ENCODE measurements around the gene PARD3B.

PARD3B gene

GRCh38 chr2:204586444-204587180 lies 41.3 kb downstream of the PARD3B start:
- TF ChIP-seq, protein P1, sequence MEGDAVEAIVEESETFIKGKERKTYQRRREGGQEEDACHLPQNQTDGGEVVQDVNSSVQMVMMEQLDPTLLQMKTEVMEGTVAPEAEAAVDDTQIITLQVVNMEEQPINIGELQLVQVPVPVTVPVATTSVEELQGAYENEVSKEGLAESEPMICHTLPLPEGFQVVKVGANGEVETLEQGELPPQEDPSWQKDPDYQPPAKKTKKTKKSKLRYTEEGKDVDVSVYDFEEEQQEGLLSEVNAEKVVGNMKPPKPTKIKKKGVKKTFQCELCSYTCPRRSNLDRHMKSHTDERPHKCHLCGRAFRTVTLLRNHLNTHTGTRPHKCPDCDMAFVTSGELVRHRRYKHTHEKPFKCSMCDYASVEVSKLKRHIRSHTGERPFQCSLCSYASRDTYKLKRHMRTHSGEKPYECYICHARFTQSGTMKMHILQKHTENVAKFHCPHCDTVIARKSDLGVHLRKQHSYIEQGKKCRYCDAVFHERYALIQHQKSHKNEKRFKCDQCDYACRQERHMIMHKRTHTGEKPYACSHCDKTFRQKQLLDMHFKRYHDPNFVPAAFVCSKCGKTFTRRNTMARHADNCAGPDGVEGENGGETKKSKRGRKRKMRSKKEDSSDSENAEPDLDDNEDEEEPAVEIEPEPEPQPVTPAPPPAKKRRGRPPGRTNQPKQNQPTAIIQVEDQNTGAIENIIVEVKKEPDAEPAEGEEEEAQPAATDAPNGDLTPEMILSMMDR (IDR thresholded peaks at IDR 0.05) = no peak
- Histone ChIP-seq H3K27me3 (no peaks in the 10 kb centered on the region), H3K4me1 (ENCODE audit: control insufficient read depth in 1 of 2, insufficient read depth in 1 of 2, low read depth in 1 of 2, low read length in 1 of 2) (no peaks in the 10 kb centered on the region), H3K4me3 (ENCODE audit: low read depth in 1 of 2, low read length in 1 of 2) (no peak overlapping the region), H3K9me3 (no peaks in the 10 kb centered on the region), H3K36me3 (no peaks in the 10 kb centered on the region), H3K27ac (no peak overlapping the region)

GRCh38 chr2:204590063-204590462 lies 44.8 kb downstream of the PARD3B start:
- H3K27me3 ChIP-seq = no peaks in the 10 kb centered on the region
- H3K4me1 ChIP-seq (ENCODE audit: control insufficient read depth in 1 of 2, insufficient read depth in 1 of 2, low read depth in 1 of 2, low read length in 1 of 2) = no peaks in the 10 kb centered on the region
- no peak overlapping the region for H3K27ac ChIP-seq
- no peaks in the 10 kb centered on the region for H3K36me3 ChIP-seq
- H3K4me3 ChIP-seq (ENCODE audit: low read depth in 1 of 2, low read length in 1 of 2) = no peak overlapping the region
- H3K9me3 ChIP-seq = no peaks in the 10 kb centered on the region
- TF ChIP-seq, protein P1 (IDR thresholded peaks at IDR 0.05) = no peak

- no peak overlapping the region for H3K4me3 ChIP-seq (ENCODE audit: low read depth in 1 of 2, low read length in 1 of 2)
- TF ChIP-seq, protein P1 (IDR thresholded peaks at IDR 0.05) = no peak
- no peaks in the 10 kb centered on the region for H3K9me3 ChIP-seq
- no peaks in the 10 kb centered on the region for H3K27me3 ChIP-seq
- H3K27ac ChIP-seq = no peak overlapping the region
- H3K4me1 ChIP-seq (ENCODE audit: control insufficient read depth in 1 of 2, insufficient read depth in 1 of 2, low read depth in 1 of 2, low read length in 1 of 2) = no peaks in the 10 kb centered on the region
- H3K36me3 ChIP-seq = no peaks in the 10 kb centered on the region
Observed at GRCh38 chr2:204591225-204591624, 46.0 kb downstream of the PARD3B start.

GRCh38 chr2:204604061-204604460 lies 58.8 kb downstream of the PARD3B start:
- Histone ChIP-seq H3K36me3 (no peaks in the 10 kb centered on the region), H3K27ac (no peak overlapping the region), H3K4me1 (ENCODE audit: control insufficient read depth in 1 of 2, insufficient read depth in 1 of 2, low read depth in 1 of 2, low read length in 1 of 2) (no peaks in the 10 kb centered on the region), H3K27me3 (no peaks in the 10 kb centered on the region), H3K4me3 (ENCODE audit: low read depth in 1 of 2, low read length in 1 of 2) (no peak overlapping the region), H3K9me3 (no peaks in the 10 kb centered on the region)
- TF ChIP-seq, protein P1 (IDR thresholded peaks at IDR 0.05) = no peak

- Histone ChIP-seq H3K4me1 (ENCODE audit: control insufficient read depth in 1 of 2, insufficient read depth in 1 of 2, low read depth in 1 of 2, low read length in 1 of 2) (no peaks in the 10 kb centered on the region), H3K27ac (no peak overlapping the region), H3K27me3 (no peaks in the 10 kb centered on the region), H3K4me3 (ENCODE audit: low read depth in 1 of 2, low read length in 1 of 2) (no peak overlapping the region), H3K9me3 (no peaks in the 10 kb centered on the region), H3K36me3 (no peaks in the 10 kb centered on the region)
- TF ChIP-seq, protein P1 (IDR thresholded peaks at IDR 0.05) = no peak
Observed at GRCh38 chr2:204608237-204608939, 63.1 kb downstream of the PARD3B start.
